Subcutaneous adipose tissue (tissue), 4 donors: ENCODE results near the gene STARD9. TPM values are rescaled to one million over a fixed set of nuclear protein-coding genes. Genes with fewer than 3 reads are reported as not detected.

Experiments
- total RNA-seq, 4 donors: library from RNA; depleted of rRNA; stranded (reverse); fragments of >200 nt; gene quantifications; one replicate each; pipeline ENCODE4 v1.1.0, GENCODE V29; 2016
- TF ChIP-seq, protein P1 (sequence below): fragments of 450-650 bp; IDR thresholded peaks from one replicate; pipeline ENCODE4 v1.5.1; 2016; ENCODE audit warnings: low read depth, mild to moderate bottlenecking, control low read depth, antibody characterized with exemption, moderate library complexity

STARD9 gene
- total RNA-seq, 4 donors from 2014 or later: 25.6 to 79.5 (median 39.8) TPM

DNA sequence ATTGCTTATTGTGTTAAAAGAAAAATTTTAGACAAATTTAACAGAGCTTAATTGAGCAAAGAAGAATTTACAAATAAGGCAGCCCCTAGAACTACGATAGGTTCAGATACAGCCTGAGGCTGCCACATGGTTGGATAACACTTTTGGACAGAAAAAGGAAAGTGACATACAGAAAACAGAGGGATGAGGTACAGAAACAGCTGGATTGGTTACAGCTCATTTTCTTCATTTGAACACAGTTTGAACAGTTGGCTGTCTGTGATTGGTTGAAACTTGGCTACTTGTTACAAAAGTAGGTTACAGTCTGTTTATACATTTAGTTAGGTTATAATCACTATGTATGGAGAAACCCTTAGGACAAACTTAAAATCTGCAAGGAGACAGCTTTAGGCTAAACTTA lies 46.0 kb downstream of the STARD9 start:
- TF ChIP-seq, protein P1, sequence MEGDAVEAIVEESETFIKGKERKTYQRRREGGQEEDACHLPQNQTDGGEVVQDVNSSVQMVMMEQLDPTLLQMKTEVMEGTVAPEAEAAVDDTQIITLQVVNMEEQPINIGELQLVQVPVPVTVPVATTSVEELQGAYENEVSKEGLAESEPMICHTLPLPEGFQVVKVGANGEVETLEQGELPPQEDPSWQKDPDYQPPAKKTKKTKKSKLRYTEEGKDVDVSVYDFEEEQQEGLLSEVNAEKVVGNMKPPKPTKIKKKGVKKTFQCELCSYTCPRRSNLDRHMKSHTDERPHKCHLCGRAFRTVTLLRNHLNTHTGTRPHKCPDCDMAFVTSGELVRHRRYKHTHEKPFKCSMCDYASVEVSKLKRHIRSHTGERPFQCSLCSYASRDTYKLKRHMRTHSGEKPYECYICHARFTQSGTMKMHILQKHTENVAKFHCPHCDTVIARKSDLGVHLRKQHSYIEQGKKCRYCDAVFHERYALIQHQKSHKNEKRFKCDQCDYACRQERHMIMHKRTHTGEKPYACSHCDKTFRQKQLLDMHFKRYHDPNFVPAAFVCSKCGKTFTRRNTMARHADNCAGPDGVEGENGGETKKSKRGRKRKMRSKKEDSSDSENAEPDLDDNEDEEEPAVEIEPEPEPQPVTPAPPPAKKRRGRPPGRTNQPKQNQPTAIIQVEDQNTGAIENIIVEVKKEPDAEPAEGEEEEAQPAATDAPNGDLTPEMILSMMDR: no peak

DNA sequence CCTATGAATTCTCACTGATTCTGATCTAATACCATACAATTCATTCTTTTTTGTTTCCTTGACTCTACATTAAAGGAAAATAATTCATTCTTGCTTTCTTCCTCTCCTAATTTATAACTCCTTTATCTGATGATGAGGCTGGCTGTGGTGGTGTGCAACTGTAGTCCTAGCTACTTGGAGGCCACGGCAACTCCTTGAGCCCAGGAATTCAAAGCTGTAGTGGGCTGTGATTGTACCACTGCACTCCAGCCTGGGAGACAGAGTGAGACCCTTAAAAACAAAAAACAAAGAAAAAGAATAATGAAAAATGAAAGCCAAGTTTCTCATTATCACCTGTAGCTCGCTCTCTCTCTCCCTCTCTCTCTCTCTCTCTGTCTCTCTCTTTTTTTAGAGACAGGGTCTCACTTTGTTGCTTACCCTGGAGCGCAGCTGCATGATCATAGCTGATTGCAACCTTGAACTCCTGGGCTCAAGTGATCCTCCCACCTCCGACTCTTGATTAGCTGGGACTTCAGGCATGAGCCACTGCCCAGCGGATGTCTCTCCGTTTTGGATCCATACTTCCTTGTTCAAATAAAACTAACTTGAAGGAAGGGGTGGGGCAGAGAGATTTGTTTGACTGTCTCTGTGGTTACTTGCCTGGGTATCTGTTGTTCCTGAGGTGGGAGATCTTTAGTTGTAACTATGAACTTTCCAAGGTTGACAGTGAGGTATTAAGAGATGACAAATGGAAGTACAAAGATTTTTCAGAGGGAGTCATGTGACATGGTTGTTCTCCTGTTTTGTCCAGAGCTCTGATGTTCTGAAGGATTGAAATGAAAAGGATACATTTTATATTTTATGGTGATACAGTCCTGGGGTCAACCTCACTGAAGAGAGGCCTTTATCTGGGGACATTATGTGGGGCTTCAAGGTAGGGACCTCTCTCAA lies 46.9 kb downstream of the STARD9 start:
- TF ChIP-seq, protein P1: no peak

DNA sequence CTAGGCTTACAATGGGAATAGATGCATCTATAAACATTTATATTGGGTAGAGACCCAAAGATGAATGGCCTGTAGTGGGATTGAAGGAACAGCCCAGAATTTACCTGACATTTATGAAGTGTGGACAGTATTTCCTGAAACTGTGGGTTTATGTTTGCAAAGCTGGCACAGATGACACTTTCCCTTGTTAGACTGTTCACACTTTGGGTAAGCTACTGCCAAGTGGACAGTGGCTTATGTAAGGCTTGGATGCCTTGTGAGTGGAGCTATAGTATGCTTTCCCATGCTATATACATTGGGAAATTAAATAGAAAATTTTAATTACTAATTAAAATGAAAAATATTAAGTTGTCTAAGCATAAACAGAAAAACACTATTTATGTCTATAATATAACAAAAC lies 48.5 kb downstream of the STARD9 start:
- TF ChIP-seq, protein P1: no peak

DNA sequence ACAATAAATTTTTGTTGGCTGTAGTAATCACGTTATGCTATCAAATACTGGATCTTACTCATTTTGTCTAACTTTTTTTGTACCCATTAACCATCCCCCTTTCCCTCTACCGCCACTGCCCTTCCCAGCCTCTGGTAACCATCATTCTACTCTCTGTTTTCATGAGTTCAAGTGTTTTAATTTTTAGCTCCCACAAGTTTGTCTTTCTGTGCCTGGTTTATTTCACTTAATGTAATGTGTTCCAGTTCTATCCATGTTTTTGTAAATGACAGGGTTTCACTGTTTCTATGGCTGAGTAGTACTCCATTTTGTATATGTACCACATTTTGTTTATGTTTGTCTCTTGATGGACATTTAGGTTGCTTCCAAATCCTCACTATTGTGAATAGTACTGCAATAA lies 52.1 kb downstream of the STARD9 start:
- TF ChIP-seq, protein P1: no peak

DNA sequence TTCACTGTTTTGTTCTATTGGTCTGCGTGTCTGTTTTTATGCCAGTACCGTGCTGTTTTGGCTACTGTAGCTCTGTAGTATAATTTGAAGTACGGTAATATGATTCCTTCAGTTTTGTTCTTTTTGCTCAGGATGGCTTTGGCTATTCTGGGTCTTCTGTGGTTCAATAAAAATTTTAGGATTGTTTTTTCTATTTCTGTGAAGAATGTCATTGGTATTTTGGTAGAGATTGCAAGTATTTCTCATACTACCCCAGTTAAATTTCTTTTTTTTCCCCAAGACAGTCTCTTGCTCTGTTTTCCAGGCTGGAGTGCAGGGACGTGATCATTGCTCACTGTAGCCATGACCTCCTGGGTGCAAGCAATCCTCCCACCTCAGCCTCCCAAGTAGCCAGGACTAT lies 53.4 kb downstream of the STARD9 start:
- TF ChIP-seq, protein P1: no peak

DNA sequence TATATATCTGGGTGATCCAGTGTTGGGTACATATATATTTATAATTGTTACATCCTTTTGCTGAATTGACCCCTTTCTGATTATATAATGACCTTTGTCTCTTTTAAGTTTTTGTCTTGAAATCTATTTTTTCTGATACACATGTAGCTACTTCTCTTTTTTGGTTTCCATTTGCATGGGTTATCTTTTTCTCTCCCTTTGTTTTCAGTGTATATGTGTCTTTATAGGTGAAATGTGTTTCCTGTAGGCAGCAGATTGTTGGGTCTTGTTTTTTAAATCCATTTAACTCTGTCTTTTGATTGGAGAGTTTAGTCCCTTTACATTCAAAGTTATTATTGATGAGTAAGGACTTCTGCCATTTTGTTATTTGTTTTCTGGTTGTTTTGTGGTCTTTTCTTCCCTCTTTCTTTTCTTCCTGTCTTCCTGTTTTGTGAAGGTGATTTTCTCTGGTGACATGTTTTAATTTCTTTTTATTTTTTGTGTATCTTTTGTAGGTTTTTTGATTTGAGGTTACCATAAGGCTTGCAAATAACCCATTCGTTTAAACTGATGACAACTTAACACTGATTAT lies 56.8 kb downstream of the STARD9 start:
- TF ChIP-seq, protein P1: no peak

DNA sequence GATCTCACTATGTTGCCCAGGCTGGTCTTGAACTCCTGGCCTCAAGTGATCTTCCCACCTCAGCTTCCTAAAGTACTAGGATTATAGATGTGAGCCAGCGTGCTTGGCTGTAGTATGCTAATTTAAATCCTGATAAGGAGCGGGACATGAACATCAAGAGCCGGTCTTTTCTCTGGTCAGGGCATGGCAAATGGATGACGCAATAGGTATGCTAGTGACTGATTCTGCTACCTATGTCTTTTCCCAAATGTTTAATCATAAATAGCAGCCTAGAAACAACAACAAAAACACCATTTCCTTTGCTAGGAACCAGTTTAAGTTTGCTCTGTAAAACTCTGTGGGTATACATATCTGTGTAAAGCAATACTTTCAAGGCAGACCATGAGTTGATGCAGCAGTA lies 64.7 kb downstream of the STARD9 start:
- TF ChIP-seq, protein P1: no peak
